IMR-90 (cell line): Measurements from ENCODE around the gene MFN2. TPM values are rescaled to one million over a fixed set of nuclear protein-coding genes. Genes with fewer than 3 reads are reported as not detected.

Experiments used
- ATAC-seq: fragments of 200-7000 bp; cut with Tn5 transposase; 2 replicates; pipeline ENCODE4 v1.9.1; 2020; ENCODE audit warnings: low read depth, mild to moderate bottlenecking, moderate library complexity
- BruUV-seq: library from RNA; stranded (reverse); fragments of 400-500 nt; replicated peaks from 2 replicates; lab custom pipeline; 2021; lab: Mats Ljungman, UMichigan
- CTCF ChIA-PET: fragments of 300-600 bp; formaldehyde crosslinking; extraction: SDS; loops from one replicate; lab custom pipeline; 2021; ENCODE audit warnings: antibody characterized with exemption; lab: Yijun Ruan, JAX
- POLR2A ChIA-PET: fragments of 300-600 bp; sonication (Branson Sonifier 250); formaldehyde crosslinking; loops from one replicate; lab custom pipeline; 2022; ENCODE audit warnings: antibody characterized with exemption; ENCODE audit not compliant: unreplicated experiment; lab: Charles Lee
- DNase-seq: peaks from one replicate; pipeline ENCODE4 v3.0.0; 2013
- H2AFZ ChIP-seq: replicated peaks from 2 replicates; pipeline ENCODE3; 2013; ENCODE audit warnings: low read length, mild to moderate bottlenecking; ENCODE audit not compliant: poor library complexity
- H2AK5ac ChIP-seq: 2 replicates; pipeline ENCODE4 v1.6.1; 2013; ENCODE audit warnings: low read depth, low read length, inconsistent platforms
- H2AK9ac ChIP-seq: replicated peaks from 2 replicates; pipeline ENCODE3; 2013; ENCODE audit warnings: mild to moderate bottlenecking, low read depth, low read length, moderate library complexity; ENCODE audit not compliant: poor library complexity
- H2BK120ac ChIP-seq: 2 replicates; pipeline ENCODE4 v1.6.1; 2013; ENCODE audit warnings: low read depth, low read length, inconsistent platforms
- H2BK15ac ChIP-seq: 3 replicates; pipeline ENCODE4 v1.6.1; 2013; ENCODE audit warnings: low read depth, low read length, inconsistent platforms
- H2BK20ac ChIP-seq: 2 replicates; pipeline ENCODE4 v1.6.1; 2013; ENCODE audit warnings: low read depth, mild to moderate bottlenecking, inconsistent platforms, low read length, moderate library complexity
- H2BK5ac ChIP-seq: 2 replicates; pipeline ENCODE4 v1.6.1; 2013; ENCODE audit warnings: mild to moderate bottlenecking, low read depth, low read length, inconsistent platforms; ENCODE audit not compliant: poor library complexity, severe bottlenecking
- H3K14ac ChIP-seq: replicated peaks from 2 replicates; pipeline ENCODE4 v1.6.1; 2013; ENCODE audit warnings: low read depth, low read length, inconsistent platforms
- H3K18ac ChIP-seq: 2 replicates; pipeline ENCODE4 v1.6.1; 2013; ENCODE audit warnings: low read depth, low read length, control low read depth
- H3K23ac ChIP-seq: 2 replicates; pipeline ENCODE4 v1.6.1; 2013; ENCODE audit warnings: low read depth, low read length, inconsistent platforms
- H3K27ac ChIP-seq: 2 replicates; pipeline ENCODE4 v1.5.1; 2013; ENCODE audit warnings: mild to moderate bottlenecking, control low read depth, low read length; ENCODE audit not compliant: insufficient read depth
- H3K27me3 ChIP-seq: 2 replicates; pipeline ENCODE4 v1.6.1; 2013; ENCODE audit warnings: low read length; ENCODE audit not compliant: control insufficient read depth, insufficient read depth
- H3K36me3 ChIP-seq: 2 replicates; pipeline ENCODE4 v1.6.1; 2013; ENCODE audit warnings: low read length, mixed read lengths; ENCODE audit not compliant: control insufficient read depth, insufficient read depth
- H3K4ac ChIP-seq: 2 replicates; pipeline ENCODE4 v1.6.1; 2013; ENCODE audit warnings: low read depth, low read length, inconsistent platforms
- H3K4me1 ChIP-seq: 2 replicates; pipeline ENCODE4 v1.6.1; 2013; ENCODE audit warnings: low read length, mixed read lengths; ENCODE audit not compliant: control insufficient read depth, insufficient read depth
- H3K4me2 ChIP-seq: 2 replicates; pipeline ENCODE4 v1.6.1; 2013; ENCODE audit warnings: low read depth, mild to moderate bottlenecking, control low read depth, low read length, moderate library complexity
- H3K4me3 ChIP-seq: 2 replicates; pipeline ENCODE4 v1.5.1; 2013; ENCODE audit warnings: low read depth, mild to moderate bottlenecking, control low read depth, low read length, moderate library complexity; ENCODE audit not compliant: insufficient read depth
- H3K56ac ChIP-seq: 2 replicates; pipeline ENCODE4 v1.6.1; 2013; ENCODE audit warnings: low read length, inconsistent platforms; ENCODE audit not compliant: insufficient read depth; ENCODE audit errors: extremely low read depth
- H3K79me1 ChIP-seq, 2 experiments: 2 replicates each; pipeline ENCODE4 v1.6.1; 2013; ENCODE audit warnings: low read length in 2 of 2, inconsistent platforms in 1 of 2, low read depth in 1 of 2
- H3K9ac ChIP-seq: 2 replicates; pipeline ENCODE4 v1.6.1; 2013; ENCODE audit warnings: low read depth, low read length, control low read depth
- H3K9me1 ChIP-seq: 2 replicates; pipeline ENCODE4 v1.6.1; 2013; ENCODE audit warnings: low read length, inconsistent platforms; ENCODE audit not compliant: insufficient read depth
- H3K9me3 ChIP-seq: 2 replicates; pipeline ENCODE4 v1.6.1; 2013; ENCODE audit warnings: low read length; ENCODE audit not compliant: control insufficient read depth, insufficient read depth
- H4K20me1 ChIP-seq: 2 replicates; pipeline ENCODE4 v1.6.1; 2013; ENCODE audit warnings: low read length, inconsistent platforms; ENCODE audit not compliant: insufficient read depth
- H4K5ac ChIP-seq: 2 replicates; pipeline ENCODE4 v1.6.1; 2013; ENCODE audit warnings: mild to moderate bottlenecking, low read depth, low read length, control low read depth
- H4K8ac ChIP-seq, 2 experiments: 2 replicates each; pipeline ENCODE4 v1.6.1; 2013; ENCODE audit warnings: low read depth in 2 of 2, low read length in 2 of 2, control low read depth in 1 of 2, inconsistent platforms in 1 of 2
- H4K91ac ChIP-seq: 2 replicates; pipeline ENCODE4 v1.6.1; 2013; ENCODE audit warnings: low read depth, low read length, inconsistent platforms; ENCODE audit not compliant: insufficient read depth
- BHLHE40 ChIP-seq: fragments of 150-350 bp; IDR thresholded peaks from 2 replicates; pipeline ENCODE4 v1.6.1; 2016; ENCODE audit warnings: mild to moderate bottlenecking, low read depth, low read length
- FOS ChIP-seq: fragments of 150-350 bp; IDR thresholded peaks from 2 replicates; pipeline ENCODE4 v1.6.1; 2016; ENCODE audit warnings: low read depth, low read length
- MAFK ChIP-seq: IDR thresholded peaks from 2 replicates; pipeline ENCODE4 v1.6.1; 2012; ENCODE audit warnings: low read depth, low read length, improper control_type of control experiment
- MAZ ChIP-seq: IDR thresholded peaks from 2 replicates; pipeline ENCODE4 v1.6.1; 2012; ENCODE audit warnings: low read depth, mild to moderate bottlenecking, low read length, improper control_type of control experiment, moderate library complexity, borderline replicate concordance
- MXI1 ChIP-seq: IDR thresholded peaks from 2 replicates; pipeline ENCODE4 v1.6.1; 2012; ENCODE audit warnings: low read depth, mild to moderate bottlenecking, low read length, moderate library complexity, borderline replicate concordance
- RAD21 ChIP-seq: IDR thresholded peaks from 2 replicates; pipeline ENCODE4 v1.6.1; 2012; ENCODE audit warnings: low read length, improper control_type of control experiment
- RCOR1 ChIP-seq: IDR thresholded peaks from 2 replicates; pipeline ENCODE4 v1.6.1; 2012; ENCODE audit warnings: mild to moderate bottlenecking, low read length, improper control_type of control experiment; ENCODE audit not compliant: insufficient replicate concordance
- SMC3 ChIP-seq: fragments of 150-350 bp; IDR thresholded peaks from 2 replicates; pipeline ENCODE4 v1.6.1; 2016; ENCODE audit warnings: low read depth, mild to moderate bottlenecking, antibody characterized with exemption, low read length, moderate library complexity
- WGBS, 2 experiments: methylation state at CpG; one replicate each; pipeline versions ENCODE4 v1.1.5 to v1.1.7; 2013; ENCODE audit warnings: missing lambda C conversion rate in 2 of 2; ENCODE audit not compliant: insufficient read length in 1 of 2; ENCODE audit errors: extremely low coverage in 2 of 2; 5-methylcytosine and 5-hydroxymethylcytosine counted together
- dilution Hi-C: fragments of 300-500 bp; cut with HindIII; formaldehyde crosslinking; loops from one replicate; pipeline ENCODE4 v1.14.3; 2018; ENCODE audit warnings: low sequenced_read_pairs; ENCODE audit not compliant: unreplicated experiment
- in situ Hi-C: fragments of 300-500 bp; cut with MboI; formaldehyde crosslinking; loops from 3 replicates; pipeline ENCODE4 v1.14.3; 2019; ENCODE audit warnings: low sequenced_read_pairs, inconsistent platforms, mixed read lengths
- intact Hi-C: fragments of 100-400 bp; cut with micrococcal nuclease; formaldehyde crosslinking; loops from 2 replicates; pipeline ENCODE4 v1.10.0; 2022
- polyA plus RNA-seq, 3 experiments: library from polyadenylated mRNA; depleted of rRNA; stranded (reverse); fragments of >200 nt; gene quantifications; 2 replicates each; pipeline ENCODE4 v1.2.3, GENCODE V29; 2012; ENCODE audit warnings: low replicate concordance in 1 of 3
- total RNA-seq: library from RNA; depleted of rRNA; stranded (reverse); fragments of >200 nt; gene quantifications from 2 replicates; pipeline ENCODE4 v1.2.3, GENCODE V29; 2012
- TF ChIP-seq, protein P1 (sequence below): fragments of 150-350 bp; IDR thresholded peaks from 2 replicates; pipeline ENCODE4 v1.6.1; 2017; ENCODE audit warnings: mild to moderate bottlenecking, antibody characterized with exemption, low read length, low read depth
- TF ChIP-seq, protein P2 (sequence below): fragments of 150-350 bp; IDR thresholded peaks from 2 replicates; pipeline ENCODE4 v1.6.1; 2016; ENCODE audit warnings: low read depth, mild to moderate bottlenecking, low read length, moderate library complexity, borderline replicate concordance

MFN2 gene
- total and polyA plus RNA-seq, 2 of the 4 experiments (the other 2 are of a cell fraction), result 52.8 to 84.2 TPM

DNA sequence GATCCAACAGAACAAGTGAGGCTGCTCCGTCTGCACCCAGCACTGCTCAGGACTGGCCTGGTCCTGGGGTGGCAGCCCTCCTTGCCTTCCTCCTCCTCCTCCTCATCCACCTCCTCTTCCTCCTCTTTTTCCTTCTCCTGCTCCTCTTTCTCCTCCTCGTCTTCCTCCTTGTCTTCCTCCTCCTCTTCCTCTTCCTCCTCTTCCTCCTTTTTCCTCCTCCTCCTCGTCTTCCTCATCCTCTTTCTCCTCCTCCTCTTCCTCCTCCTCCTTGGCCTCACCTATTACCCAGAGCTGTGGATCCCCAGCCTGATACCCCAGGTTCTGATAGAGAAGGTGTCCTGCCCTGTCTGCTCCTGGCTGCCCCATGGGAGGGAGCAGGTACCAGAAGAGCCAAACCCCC lies 16.6 kb upstream of the MFN2 start:
- Histone ChIP-seq H3K9me3 (no peaks in the 10 kb centered on the region), H3K9me1 (no peaks in the 10 kb centered on the region), H3K27ac (no peak overlapping the region), H2BK15ac (no peak overlapping the region), H3K27me3 (no peaks in the 10 kb centered on the region), H3K23ac (no peak overlapping the region), H4K5ac (no peak overlapping the region), H2AK5ac (no peak overlapping the region), H4K8ac (no peak overlapping the region), H3K14ac (no peak overlapping the region), H3K4me2 (no peak overlapping the region), H2AFZ (peak overlapping the region; percentile 29), H3K4ac (no peak overlapping the region), H4K20me1 (no peaks in the 10 kb centered on the region; the same call in none of the 2 replicates), H3K4me3 (no peak overlapping the region), H3K4me1 (no peaks in the 10 kb centered on the region), H2BK5ac (no peak overlapping the region), H3K79me1 (peaks cover 2 to 9% of the 10 kb centered on the region in 2 experiments; a peak in 1 of 4 replicates), H3K18ac (no peak overlapping the region), H4K91ac (no peak overlapping the region), H2BK20ac (no peak overlapping the region), H3K9ac (no peak overlapping the region), H3K36me3 (peaks cover 67% of the 10 kb centered on the region), H2BK120ac (no peak overlapping the region), H2AK9ac (no peak overlapping the region), H3K56ac (no peak overlapping the region)
- ChIA-PET CTCF (no interaction called here), POLR2A (no interaction called here)
- 92% methylated on average over 2 of the region's 3 CpGs; no CpG with 5 or more reads in 1 of the 2 experiments for WGBS, 2 experiments
- in situ Hi-C loops (no loop called here), intact Hi-C loops (no loop called here), dilution Hi-C loops (no loop called here)
- TF ChIP-seq MAZ (no peak), SMC3 (no peak), MAFK (no peak), BHLHE40 (no peak), RCOR1 (no peak), MXI1 (no peak), RAD21 (no peak), FOS (no peak)
- TF ChIP-seq, protein P1, sequence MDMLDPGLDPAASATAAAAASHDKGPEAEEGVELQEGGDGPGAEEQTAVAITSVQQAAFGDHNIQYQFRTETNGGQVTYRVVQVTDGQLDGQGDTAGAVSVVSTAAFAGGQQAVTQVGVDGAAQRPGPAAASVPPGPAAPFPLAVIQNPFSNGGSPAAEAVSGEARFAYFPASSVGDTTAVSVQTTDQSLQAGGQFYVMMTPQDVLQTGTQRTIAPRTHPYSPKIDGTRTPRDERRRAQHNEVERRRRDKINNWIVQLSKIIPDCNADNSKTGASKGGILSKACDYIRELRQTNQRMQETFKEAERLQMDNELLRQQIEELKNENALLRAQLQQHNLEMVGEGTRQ, result no peak
- TF ChIP-seq, protein P2, sequence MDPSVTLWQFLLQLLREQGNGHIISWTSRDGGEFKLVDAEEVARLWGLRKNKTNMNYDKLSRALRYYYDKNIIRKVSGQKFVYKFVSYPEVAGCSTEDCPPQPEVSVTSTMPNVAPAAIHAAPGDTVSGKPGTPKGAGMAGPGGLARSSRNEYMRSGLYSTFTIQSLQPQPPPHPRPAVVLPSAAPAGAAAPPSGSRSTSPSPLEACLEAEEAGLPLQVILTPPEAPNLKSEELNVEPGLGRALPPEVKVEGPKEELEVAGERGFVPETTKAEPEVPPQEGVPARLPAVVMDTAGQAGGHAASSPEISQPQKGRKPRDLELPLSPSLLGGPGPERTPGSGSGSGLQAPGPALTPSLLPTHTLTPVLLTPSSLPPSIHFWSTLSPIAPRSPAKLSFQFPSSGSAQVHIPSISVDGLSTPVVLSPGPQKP, result no peak
- BruUV-seq, result no TSS peak
- ATAC-seq, result no peak
- DNase-seq, result no peak
